GM19438 (cell line): Measurements from ENCODE around the gene OSTF1.

Experiments used
- ATAC-seq: cut with Tn5 transposase; IDR thresholded peaks from one replicate; pipeline ENCODE4 v1.9.1; 2021; ENCODE audit warnings: low read depth; ENCODE audit not compliant: unreplicated experiment

The OSTF1 gene

GRCh38 chr9:75161116-75161857, 73.0 kb downstream of the OSTF1 start:
- ATAC-seq, result no peak

GRCh38 chr9:75163764-75164163, 75.5 kb downstream of the OSTF1 start:
- no peak for ATAC-seq

GRCh38 chr9:75164573-75164972, 76.3 kb downstream of the OSTF1 start:
- no peak for ATAC-seq

GRCh38 chr9:75167281-75167680, 79.0 kb downstream of the OSTF1 start:
- no peak for ATAC-seq

GRCh38 chr9:75168270-75169178, 80.2 kb downstream of the OSTF1 start:
- ATAC-seq, result no peak

GRCh38 chr9:75169623-75170022, 81.3 kb downstream of the OSTF1 start:
- ATAC-seq, result no peak

- ATAC-seq, result no peak
These were observed 82.6 kb downstream of the OSTF1 start for GRCh38 chr9:75170898-75171360.

- no peak for ATAC-seq
These were observed 87.1 kb downstream of the OSTF1 start for GRCh38 chr9:75175395-75175794.

GRCh38 chr9:75176037-75176436, 87.7 kb downstream of the OSTF1 start:
- ATAC-seq, result no peak

GRCh38 chr9:75181750-75182149, 93.4 kb downstream of the OSTF1 start:
- no peak for ATAC-seq

GRCh38 chr9:75183306-75183705, 95.0 kb downstream of the OSTF1 start:
- ATAC-seq, result no peak

GRCh38 chr9:75184471-75184870, 96.2 kb downstream of the OSTF1 start:
- ATAC-seq, result no peak

GRCh38 chr9:75185585-75186170, 97.4 kb downstream of the OSTF1 start:
- ATAC-seq, result peak; percentile 76

- no peak for ATAC-seq
These were observed 98.6 kb downstream of the OSTF1 start for GRCh38 chr9:75186767-75187380.

GRCh38 chr9:75188756-75189155, 100.4 kb downstream of the OSTF1 start:
- no peak for ATAC-seq

- ATAC-seq, result no peak
These were observed 102.4 kb downstream of the OSTF1 start for GRCh38 chr9:75190762-75191161.
